Glomerular visceral epithelial cell (primary cell): ENCODE data around the gene NTN4.
"Not testable (repeated sequence)": the region's sequence is repeated elsewhere in the genome, so short reads cannot be mapped to it uniquely, and the experiment has no call there.

Experiments used
- DNase-seq: peaks from one replicate; pipeline ENCODE4 v3.0.0-alpha.2; 2016; ENCODE audit errors: extremely low spot score

The NTN4 gene

DNA sequence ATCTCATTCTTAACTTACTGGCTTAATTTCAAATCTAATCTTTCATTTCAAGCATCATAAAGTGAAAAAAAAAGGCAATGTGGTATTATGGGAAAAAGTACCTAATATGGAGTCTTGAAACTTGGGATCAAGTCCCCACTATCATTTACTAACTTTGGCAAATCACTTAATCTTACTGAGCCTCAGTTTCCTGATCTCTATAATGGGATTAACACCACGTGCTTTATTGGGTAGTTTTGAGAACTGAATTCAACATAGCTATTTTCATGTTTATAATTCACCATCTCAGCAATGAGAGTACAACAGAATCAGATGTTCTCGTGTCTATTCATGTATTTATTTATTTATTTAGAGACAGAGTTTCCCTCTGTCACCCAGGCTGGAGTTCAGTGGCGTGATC, 78.3 kb downstream of the NTN4 start:
- DNase-seq: no peak

DNA sequence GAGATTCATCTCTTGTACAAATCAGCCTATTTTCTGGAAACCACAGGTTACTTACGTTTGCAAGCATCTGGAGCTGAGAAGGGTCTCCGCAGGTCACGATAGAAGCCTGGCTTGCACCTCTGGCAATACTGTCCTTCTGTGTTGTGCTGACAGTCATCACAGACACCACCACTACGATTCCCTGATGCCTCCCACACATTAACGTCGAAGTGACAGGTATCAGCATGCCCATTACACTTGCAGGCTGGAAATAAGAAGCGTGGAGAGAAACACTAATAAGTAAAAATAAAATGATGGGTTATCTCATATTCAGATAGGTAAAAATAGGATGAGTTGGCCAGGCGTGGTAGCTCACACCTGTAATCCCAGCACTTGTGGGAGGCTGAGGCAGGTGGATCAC, 80.2 kb downstream of the NTN4 start:
- no peak for DNase-seq

DNA sequence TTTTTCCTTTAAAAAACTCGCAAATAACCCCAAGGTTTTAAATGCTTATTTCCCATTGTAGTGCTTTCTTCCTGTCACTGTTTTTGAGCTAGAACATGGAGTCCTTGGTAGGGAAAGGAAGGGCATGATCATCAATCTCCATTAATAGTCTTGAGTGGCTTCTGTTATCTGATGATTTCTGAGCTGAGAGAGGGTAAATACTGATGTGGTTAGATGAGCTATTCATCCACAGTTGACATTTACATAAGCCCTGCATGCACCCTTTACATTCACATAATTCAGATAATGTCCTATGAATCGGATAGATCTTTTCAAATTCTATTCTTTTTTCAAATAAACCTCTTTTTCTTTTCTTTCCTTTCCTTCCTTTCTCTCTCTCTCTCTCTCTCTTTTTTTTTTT, 81.4 kb downstream of the NTN4 start:
- no peak for DNase-seq

DNA sequence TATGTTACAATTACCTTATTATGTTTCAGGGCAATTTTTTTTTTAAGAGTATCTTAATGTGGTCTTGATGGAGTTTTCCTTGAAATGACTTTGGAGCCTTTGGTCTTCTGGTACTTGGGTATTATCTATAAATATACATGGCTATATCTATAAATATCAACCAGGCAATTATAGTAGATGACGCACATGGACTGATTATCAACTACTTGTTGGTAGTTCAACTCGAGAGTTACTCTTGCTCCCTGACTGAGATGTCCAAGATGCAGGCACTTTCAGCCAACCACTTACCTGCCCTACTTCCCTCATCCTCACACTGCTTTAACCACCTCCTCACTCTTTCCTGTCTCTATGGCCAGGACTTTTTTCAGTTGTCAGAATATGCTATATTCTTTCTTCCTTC, 85.4 kb downstream of the NTN4 start:
- DNase-seq: no peak

DNA sequence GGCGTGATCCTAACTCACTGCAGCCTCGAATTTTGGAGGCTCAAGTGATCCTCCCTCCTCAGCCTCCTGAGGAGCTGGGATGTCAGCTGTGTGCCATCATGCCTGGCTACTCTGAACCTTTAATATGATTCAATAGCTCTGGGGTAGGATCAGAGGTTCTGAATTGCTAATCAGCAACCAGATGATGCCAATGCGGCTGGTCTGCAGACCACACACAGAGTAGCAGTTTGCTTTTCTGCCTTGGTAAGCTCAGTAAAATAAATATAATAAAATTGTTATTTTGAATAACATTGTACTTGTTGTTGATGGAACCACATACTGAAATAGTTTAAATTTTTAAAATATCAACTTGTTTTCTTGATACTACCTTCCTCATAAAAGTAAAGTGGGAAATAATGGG, 86.6 kb downstream of the NTN4 start:
- no peak for DNase-seq

DNA sequence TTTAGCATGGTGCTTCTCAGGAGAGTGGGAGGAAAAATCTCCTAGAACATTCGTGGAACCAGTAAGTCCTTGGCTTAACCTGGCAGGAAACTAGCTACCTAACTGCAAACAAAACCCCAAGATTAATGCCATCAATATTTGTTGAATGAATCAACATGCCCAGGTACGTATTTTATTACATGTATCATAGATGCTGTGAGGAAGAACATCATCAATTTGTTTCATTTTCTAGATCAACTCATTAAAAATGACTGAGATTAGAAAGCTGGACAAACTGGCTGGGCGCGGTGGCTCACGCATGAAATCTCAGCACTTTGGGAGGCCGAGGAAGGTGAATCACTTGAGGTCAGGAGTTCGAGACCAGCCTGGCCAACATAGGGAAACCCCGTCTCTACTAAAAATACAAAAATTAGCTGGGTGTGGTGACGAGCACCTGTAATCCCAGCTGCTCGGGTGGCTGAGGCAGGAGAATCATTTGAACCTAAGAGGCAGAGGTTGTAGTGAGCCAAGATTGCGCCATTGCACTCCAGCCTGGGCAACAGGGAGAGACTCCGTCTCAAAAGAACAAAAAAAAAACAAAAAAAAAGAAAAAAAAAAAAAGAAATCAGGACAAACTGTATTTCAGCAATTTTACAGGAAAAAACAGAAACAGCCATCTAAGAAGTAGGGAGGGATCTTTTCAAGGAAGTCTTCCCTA, 88.7 kb downstream of the NTN4 start:
- DNase-seq: no peak

DNA sequence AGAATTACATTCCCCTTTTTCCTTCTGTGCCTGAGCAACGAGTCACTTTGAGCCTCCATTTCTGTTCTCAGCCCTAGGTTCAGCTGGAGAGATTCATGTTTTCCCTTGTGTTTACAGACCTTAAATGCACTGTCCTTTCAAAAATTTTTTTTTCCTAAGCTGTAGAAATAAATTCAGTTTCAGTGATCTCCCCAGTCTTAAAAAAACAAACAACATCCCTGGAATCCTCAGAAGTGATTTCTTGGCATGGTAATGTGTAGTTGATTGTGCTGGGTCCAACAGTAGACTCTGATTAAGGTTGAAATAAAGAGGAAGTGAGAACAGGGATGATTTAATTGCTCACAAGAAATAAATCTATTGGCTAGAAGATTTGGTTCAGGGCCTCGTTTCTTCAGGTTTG, 89.3 kb downstream of the NTN4 start:
- no peak for DNase-seq

DNA sequence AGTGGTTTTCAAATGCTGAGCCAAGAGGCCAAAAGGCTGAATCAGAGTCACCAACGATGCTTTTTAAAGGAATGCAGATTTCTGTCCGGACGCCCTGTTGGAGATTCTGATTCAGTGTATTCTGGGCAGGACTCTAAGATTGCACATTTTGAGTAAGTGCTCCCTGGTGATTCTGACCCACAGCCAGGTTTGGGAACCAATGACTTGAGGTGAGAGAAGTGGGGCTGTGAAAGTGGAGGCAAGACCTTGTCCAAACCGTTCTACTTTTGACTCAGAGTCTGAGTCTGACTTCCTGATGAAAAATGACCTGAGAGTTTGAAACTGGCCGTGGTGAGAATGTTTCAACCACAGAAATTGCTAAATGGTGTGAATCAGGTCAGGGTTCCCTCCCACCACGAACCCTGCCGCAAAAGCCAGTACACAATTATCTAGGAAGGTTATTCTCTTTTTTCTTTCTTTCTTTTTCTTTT, 90.2 kb downstream of the NTN4 start:
- peak; percentile 71 for DNase-seq

DNA sequence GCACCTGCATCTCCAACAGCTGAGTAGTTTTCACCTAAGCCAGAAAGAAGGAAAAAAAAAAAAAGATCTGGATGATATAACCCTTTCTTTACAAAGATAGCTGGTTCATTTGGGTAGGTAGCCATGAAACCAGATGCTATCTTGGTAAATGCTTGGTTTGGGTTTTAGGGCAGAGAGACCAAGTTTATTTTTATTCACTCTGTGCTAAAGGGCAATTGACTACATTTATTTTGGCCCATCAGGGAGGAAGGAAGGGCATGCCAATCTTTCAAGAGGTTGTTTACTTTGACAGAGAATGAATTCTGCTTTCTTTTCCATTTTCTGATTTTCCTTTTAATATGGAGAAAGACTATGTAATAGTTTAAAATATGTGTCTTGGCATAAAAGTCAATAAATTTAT, 91.0 kb downstream of the NTN4 start:
- DNase-seq: no peak

DNA sequence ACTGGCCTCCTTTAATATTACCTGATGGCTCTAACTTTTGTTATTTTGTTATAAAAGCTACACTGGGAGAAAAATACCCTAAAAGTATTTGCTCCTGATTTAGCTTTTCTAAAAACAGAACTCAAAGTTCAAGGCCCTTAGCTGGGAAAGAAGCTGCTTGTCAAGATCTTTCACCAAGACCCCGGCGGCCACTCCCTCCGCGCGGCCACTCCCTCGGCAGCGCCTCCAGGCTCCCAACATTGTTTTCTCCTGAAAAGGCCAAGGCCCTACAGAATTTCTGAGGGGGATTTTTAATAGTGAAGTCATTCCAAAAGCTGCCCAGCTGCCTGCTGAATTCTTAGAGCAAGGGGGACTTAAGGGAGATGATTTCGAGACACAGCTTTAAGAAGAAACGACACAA, 96.4 kb downstream of the NTN4 start:
- no peak for DNase-seq

DNA sequence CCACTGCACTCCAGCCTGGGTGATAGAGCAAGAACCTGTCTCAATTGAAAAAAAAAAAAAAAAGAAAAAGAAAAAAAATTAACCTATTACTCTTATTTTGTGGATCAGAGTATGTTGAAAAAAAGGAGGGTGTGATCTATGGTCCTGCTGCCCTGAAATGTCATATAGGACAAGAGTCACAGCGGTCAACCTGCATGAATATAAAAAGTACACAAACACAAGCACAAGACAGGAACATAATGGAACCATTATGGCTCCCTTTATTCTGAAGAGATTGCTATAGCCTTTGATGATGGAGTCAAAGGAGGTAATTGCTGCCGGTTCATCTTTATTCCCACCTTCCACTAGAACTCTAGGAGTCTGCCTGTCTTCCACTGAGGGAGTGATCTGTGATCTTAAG, 96.9 kb downstream of the NTN4 start:
- DNase-seq: no peak

DNA sequence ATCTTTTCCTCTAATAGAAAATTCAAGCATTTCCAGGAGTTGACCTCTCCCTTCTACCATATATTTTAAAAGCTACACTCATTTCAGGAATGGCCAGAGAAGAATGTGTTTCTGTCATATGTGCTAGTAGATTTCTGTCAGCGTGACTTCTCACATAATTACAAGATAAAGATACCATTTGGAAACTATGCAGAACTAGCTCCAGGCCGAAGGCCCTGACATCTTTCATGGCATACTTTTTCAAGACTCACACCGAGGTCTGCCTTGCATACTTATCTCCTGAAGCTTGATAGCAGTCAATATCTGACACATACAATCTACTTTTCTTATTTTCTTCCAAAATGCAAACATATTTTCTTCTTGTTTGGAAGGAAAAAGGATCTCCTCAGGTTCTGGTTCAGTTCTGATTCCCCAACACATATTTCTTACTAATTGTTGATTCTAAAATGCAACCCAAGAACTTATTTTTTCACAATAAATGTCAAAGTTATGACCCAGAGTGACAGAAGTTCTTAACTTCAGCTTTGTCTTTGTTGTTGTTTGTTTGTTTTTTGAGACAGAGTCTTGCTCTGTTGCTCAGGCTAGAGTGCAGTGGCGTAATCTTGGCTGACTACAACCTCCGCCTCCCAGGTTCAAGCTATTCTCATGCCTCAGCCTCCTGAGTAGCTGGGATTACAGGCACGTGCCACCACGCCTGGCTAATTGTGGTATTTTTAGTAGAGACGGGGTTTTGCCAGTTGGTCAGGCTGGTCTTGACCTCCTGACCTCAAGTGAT, 99.5 kb downstream of the NTN4 start:
- no peak for DNase-seq

DNA sequence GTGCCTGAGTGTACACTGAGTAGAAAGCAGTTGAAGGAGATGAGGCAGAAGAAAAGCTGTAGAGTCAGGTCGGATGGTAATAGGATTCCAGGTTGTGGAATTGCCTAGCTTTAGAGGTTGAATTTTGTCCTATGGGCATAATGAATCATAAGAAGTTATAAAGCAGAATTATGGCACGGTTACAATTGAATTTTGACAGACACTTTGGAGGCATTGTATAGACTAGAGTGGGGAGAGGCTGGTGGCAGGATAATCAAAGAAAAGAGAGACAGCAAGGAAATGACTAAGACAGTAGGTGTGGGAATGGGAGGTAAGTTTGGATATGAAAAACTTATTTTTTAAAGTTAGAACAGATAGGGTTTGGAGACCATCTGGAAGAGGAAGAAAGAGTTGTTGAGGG, 102.6 kb downstream of the NTN4 start:
- no peak for DNase-seq

DNA sequence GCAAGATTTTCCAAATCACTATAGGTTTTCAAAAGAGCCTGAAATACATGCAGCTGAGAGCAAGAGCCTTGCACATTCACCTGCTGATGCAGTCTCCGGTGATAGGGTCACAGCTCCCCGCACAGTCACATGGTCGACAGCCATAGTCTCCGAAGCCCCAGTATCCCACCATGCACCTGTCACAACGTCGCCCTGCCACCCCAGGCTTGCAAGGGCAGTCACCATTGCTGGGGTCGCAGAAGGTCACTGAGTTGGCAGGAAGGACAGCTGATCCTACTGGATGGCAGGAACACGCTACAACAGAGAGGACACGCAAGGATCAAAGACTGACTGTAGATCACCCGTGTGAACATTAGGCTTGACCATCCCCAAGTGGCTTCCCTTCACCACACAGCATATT, 107.1 kb downstream of the NTN4 start:
- DNase-seq: no peak

DNA sequence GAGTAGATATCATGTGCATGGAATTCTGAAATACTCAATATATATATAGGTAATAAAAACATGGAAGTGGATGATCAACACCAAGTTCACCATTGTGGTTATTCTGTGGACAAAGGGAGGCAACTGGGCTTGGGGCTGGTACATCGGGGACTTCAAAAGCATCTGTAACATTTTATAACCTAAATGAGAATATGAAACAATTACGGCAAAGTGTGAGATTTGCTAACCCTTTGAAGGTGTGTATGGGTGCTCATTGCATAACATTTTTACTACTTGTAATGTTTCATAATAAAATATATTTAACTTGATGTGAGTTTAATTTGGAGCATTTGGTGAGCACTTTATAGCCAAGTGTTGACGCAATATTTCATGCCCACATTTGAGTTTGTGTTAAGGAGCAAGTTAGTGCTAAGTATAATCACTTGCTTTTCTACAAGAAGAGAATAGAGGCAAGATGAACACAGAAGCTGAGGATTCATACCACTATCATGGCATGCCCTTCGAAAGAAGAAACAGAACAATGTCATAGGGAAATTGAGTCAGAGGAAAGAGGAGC, 109.3 kb downstream of the NTN4 start:
- DNase-seq: no peak

DNA sequence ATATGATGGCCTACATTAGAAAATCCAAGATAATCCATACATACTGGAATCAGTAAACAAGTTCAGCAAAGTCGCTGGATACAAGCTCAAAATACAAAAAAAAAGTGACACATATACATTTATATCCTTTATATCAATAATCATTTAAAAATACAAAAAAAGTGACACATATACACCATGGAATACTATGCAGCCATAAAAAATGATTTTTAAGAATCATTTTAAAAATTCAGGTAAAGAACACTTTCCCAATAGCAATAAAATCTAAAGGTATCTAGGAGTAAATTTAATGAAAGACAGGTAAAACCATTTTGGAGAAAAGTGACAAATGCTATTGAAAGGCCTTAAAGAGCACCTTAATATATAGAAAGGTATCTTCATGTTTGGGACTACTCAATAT, 111.9 kb downstream of the NTN4 start:
- no peak for DNase-seq

DNA sequence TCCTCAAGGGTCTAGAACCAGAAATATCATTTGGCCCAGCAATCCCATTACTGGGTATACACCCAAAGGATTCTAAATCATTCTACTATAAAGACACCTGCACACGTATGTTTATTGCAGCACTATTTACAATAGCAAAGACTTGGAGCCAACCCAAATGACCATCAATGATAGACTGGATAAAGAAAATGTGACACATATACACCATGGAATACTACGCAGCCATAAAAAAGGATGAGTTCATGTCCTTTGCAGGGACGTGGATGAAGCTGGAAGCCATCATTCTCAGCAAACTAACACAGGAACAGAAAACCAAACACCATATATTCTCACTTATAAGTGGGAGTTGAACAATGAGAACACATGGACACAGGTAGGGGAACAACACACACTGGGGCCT, 112.8 kb downstream of the NTN4 start:
- DNase-seq: not testable (repeated sequence)

DNA sequence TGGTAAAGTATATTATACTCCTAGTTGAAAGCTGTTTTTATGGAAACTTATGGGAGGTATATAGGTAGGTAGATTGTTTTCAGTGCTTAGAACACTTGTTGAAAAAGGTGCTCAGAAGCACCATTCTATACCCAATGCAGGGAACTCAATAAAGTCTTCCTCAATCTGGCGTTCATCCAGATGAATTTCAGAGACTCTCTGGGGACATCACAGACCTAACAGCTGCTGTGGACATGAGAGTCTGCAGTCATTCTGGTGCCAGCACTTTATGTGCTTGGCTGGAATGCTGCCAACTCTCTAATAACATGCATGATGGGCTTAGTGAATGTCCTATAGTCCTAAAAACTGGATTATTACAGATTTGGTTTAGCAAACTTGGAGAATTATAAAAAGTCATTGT, 115.9 kb downstream of the NTN4 start:
- DNase-seq: peak; percentile 16

DNA sequence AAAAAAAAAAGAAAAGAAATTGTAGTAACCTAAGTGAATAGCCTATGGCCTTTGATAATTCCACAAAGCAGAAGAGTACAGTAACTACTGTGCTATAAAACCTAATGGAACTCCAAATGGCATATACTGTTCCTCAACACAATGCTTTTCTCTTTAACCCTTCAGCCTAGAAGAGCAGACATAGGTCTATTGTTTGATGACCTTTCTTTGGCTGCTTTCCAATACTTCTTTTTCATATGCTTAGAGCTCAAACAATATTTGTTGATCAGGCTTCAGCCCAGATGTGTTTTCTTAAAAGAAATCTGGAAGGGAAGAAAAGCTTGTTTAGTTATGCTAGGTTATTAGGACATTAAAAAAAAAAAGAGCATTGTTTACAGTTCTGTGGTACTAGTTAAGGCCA, 116.4 kb downstream of the NTN4 start:
- no peak for DNase-seq

DNA sequence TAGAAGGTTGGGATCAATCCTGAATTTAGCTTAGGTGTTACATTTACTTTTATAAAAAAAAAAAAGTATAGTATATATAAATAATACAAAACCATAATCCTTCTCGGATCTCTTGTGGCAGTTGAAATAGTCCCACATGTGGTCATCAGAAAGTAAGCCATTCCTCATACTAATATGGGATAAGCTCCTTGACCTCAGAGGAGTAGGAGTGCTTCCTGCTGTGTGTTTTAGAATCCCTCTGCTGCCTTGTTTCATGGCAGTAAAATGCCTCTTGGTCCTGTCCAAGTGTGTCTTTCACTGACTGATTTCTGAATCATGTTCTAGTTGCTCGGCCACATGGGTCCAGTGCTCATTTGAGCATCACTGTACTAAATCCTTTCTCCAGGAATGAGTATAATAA, 117.0 kb downstream of the NTN4 start:
- DNase-seq: no peak

DNA sequence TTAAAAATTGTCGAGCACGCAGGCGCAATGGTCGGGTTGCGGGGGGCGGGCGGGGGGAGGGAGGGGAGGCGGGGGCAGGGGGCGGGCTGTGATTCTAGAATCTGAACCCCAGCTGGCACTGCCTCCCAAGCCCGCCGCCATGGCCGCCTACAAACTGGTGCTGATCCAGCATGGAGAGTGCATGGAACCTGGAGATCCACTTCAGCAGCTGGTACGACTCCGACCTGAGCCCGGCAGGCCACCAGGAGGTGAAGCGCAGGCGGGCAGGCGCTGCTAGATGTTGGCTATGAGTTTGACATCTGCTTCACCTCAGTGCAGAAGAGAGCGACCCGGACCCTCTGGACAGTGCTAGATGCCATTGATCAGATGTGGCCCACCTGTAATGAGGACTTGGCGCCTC, 118.4 kb downstream of the NTN4 start:
- DNase-seq: no peak

DNA sequence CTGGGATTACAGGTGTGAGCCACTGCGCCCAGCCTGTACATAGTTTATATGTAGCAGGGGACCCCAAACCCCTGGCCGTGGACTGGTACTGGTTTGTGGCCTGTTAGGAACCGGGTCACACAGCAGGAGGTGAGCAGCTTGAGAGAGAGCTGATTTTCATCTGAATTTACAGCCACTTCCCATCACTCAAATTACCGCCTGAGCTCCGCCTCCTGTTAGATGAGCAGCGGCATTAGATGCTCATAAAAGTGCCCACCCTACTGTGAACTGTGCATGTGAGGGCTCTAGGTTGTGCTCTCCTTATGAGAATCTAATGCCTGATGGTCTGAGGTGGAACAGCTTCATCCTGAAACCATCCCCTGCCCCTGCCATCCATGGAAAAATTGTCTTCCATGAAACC, 119.3 kb downstream of the NTN4 start:
- no peak for DNase-seq

DNA sequence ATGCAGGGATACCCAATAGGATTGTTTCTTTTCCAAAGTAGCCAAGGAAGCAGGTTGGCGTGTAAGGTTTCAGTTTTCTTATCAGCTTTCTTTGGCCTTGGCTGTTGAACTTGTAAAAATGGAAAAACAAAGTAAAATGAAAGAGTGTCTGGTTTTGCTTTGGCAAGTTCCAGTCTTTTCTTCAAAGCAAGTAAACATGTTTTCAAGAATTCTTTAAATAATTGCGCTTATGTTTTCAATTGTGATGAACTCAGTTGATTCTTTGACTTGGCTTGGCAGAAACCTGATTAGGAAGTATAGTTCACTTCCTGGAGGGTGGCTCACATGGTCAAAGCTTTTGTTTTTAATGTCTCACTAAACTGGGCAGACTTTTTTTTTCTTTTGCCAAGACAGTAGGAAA, 127.0 kb downstream of the NTN4 start:
- no peak for DNase-seq
